K562 (cell line): ENCODE data around the gene USH2A. TPM values are rescaled to one million over a fixed set of nuclear protein-coding genes. Genes with fewer than 3 reads are reported as not detected.

ENCODE experiments used
- ATAC-seq: fragments of 200-7000 bp; cut with Tn5 transposase; 3 replicates; pipeline ENCODE4 v1.9.1; 2020; ENCODE audit warnings: moderate library complexity
- BruUV-seq: library from RNA; stranded (reverse); fragments of 400-500 nt; replicated peaks from 2 replicates; lab custom pipeline; 2021; lab: Mats Ljungman, UMichigan
- CTCF ChIA-PET: fragments of 300-600 bp; formaldehyde crosslinking; extraction: SDS; loops from one replicate; lab custom pipeline; 2021; ENCODE audit warnings: low intra/inter-chr PET ratio; lab: Yijun Ruan, JAX
- POLR2A ChIA-PET: fragments of 300-600, 350-650 bp; sonication (Branson Sonifier 250); formaldehyde crosslinking; extraction: SDS; loops from one replicate; lab custom pipeline; 2021; ENCODE audit warnings: antibody characterized with exemption, inconsistent platforms; lab: Yijun Ruan, JAX
- DNase-seq, 4 experiments: peaks; one replicate each; pipeline versions ENCODE4 v3.0.0 to v3.0.0-alpha.2; 2011 to 2018; ENCODE audit warnings: low spot score in 3 of 4, mixed read lengths in 3 of 4; ENCODE audit errors: extremely low read depth in 1 of 4
- FAIRE-seq: peaks from 2 replicates; lab custom pipeline; 2011; peaks lifted over from hg19 to GRCh38; lab: Jason Lieb, UNC
- H2AFZ ChIP-seq: 2 replicates; pipeline ENCODE4 v1.6.0; 2011; ENCODE audit warnings: low read depth, low read length, control low read depth, inconsistent platforms
- H3K27ac ChIP-seq: fragments of 200-600 bp; 3 replicates; pipeline ENCODE4 v1.8.0; 2011; ENCODE audit warnings: low read depth, mild to moderate bottlenecking, control low read depth, inconsistent platforms, low read length, moderate library complexity, mixed read lengths; ENCODE audit errors: extremely low read depth
- H3K27me3 ChIP-seq, 2 experiments: fragments of 300-600 bp in 1 of 2; 2 replicates in 1 of 2; 3 replicates in 1 of 2; pipeline versions ENCODE4 v1.6.0 to v1.8.0; 2011; ENCODE audit warnings: inconsistent platforms in 2 of 2, low read length in 2 of 2, mild to moderate bottlenecking in 1 of 2, mixed read lengths in 1 of 2, moderate library complexity in 1 of 2; ENCODE audit not compliant: control insufficient read depth in 2 of 2, insufficient read depth in 2 of 2
- H3K36me3 ChIP-seq: fragments of 300-600 bp; 3 replicates; pipeline ENCODE4 v1.8.0; 2011; ENCODE audit warnings: mild to moderate bottlenecking, low read length, inconsistent platforms; ENCODE audit not compliant: control insufficient read depth, insufficient read depth
- H3K4me1 ChIP-seq, 2 experiments: fragments of 200-600 bp in 1 of 2; replicated peaks in 1 of 2; 2 replicates in 1 of 2; 3 replicates in 1 of 2; pipeline versions ENCODE4 v1.5.1 to v1.8.0; 2011; ENCODE audit warnings: inconsistent platforms in 2 of 2, low read length in 2 of 2, mild to moderate bottlenecking in 1 of 2, mixed read lengths in 1 of 2, moderate library complexity in 1 of 2; ENCODE audit not compliant: control insufficient read depth in 2 of 2, insufficient read depth in 2 of 2
- H3K4me2 ChIP-seq: 2 replicates; pipeline ENCODE4 v1.6.1; 2011; ENCODE audit warnings: low read length, control low read depth, inconsistent platforms, mixed read lengths; ENCODE audit not compliant: insufficient read depth
- H3K4me3 ChIP-seq: fragments of 200-600 bp; sonication (generic), shearing (Covaris generic); 2 replicates; pipeline ENCODE4 v1.5.1; 2016; ENCODE audit warnings: control low read depth, inconsistent platforms
- H3K79me2 ChIP-seq: fragments of 200-600 bp; 3 replicates; pipeline ENCODE4 v1.8.0; 2011; ENCODE audit warnings: low read length, inconsistent platforms; ENCODE audit not compliant: control insufficient read depth, insufficient read depth
- H3K9ac ChIP-seq, 2 experiments: 2 replicates each; pipeline versions ENCODE4 v1.6.0 to v1.6.1; 2011; ENCODE audit warnings: low read depth in 2 of 2, low read length in 2 of 2, control low read depth in 1 of 2, inconsistent platforms in 1 of 2, mild to moderate bottlenecking in 1 of 2, mixed read lengths in 1 of 2; ENCODE audit not compliant: insufficient read depth in 1 of 2
- H3K9me1 ChIP-seq: one replicate; pipeline ENCODE4 v1.6.0; 2011; ENCODE audit warnings: inconsistent platforms, mild to moderate bottlenecking, low read length, moderate library complexity; ENCODE audit not compliant: control insufficient read depth, insufficient read depth
- H3K9me3 ChIP-seq: replicated peaks from 2 replicates; pipeline ENCODE4 v1.5.1; 2011; ENCODE audit warnings: low read depth, low read length, inconsistent platforms; ENCODE audit not compliant: control insufficient read depth, insufficient read depth
- H4K20me1 ChIP-seq: replicated peaks from 2 replicates; pipeline ENCODE4 v1.6.1; 2011; ENCODE audit warnings: low read length, inconsistent platforms, mixed read lengths; ENCODE audit not compliant: control insufficient read depth, insufficient read depth
- CEBPB ChIP-seq: fragments of 450-650 bp; IDR thresholded peaks from 2 replicates; pipeline ENCODE4 v1.6.1; 2016; ENCODE audit warnings: missing genetic modification characterization, missing compliant biosample characterization
- HDAC2 ChIP-seq: fragments of 450-650 bp; IDR thresholded peaks from 2 replicates; pipeline ENCODE4 v1.6.1; 2016; ENCODE audit warnings: mild to moderate bottlenecking
- KAT2B ChIP-seq: IDR thresholded peaks from one replicate; pipeline ENCODE4 v1.6.1; 2012; ENCODE audit warnings: low read depth, mild to moderate bottlenecking, control low read depth, inconsistent platforms, low read length, moderate library complexity
- RBM34 ChIP-seq: fragments of 200-400 bp; formaldehyde crosslinking; IDR thresholded peaks from 2 replicates; pipeline ENCODE4 v1.6.1; 2018; ENCODE audit warnings: low read length, borderline replicate concordance; ENCODE audit not compliant: insufficient read depth
- TEAD4 ChIP-seq, 2 experiments: sonication (generic) in 1 of 2; formaldehyde crosslinking in 1 of 2; IDR thresholded peaks; 2 replicates each; pipeline versions ENCODE4 v1.6.1 to v1.8.0; 2012 to 2022; ENCODE audit warnings: borderline replicate concordance in 1 of 2, inconsistent platforms in 1 of 2, low read length in 1 of 2, mild to moderate bottlenecking in 1 of 2, missing genetic modification reagents in 1 of 2
- ZNF551 ChIP-seq: fragments of 250-450 bp; sonication (Bioruptor Pico); IDR thresholded peaks from 2 replicates; pipeline ENCODE4 v1.5.0; 2021; ENCODE audit warnings: mild to moderate bottlenecking, moderate library complexity
- ZNF76 ChIP-seq: fragments of 250-450 bp; sonication (Bioruptor Pico); IDR thresholded peaks from 2 replicates; pipeline ENCODE4 v1.4.0; 2020; ENCODE audit warnings: mild to moderate bottlenecking, moderate library complexity, borderline replicate concordance
- WGBS: fragments of 100-300 bp; shearing (Covaris generic); methylation state at CpG from one replicate; pipeline ENCODE4 v1.1.6; 2016; ENCODE audit warnings: low coverage, mixed read lengths; ENCODE audit not compliant: insufficient coverage; ENCODE audit errors: missing lambda C conversion rate; 5-methylcytosine and 5-hydroxymethylcytosine counted together
- in situ Hi-C: fragments of 300-500 bp; cut with MboI; formaldehyde crosslinking; loops from 4 replicates; pipeline ENCODE4 v1.15.0; 2018; ENCODE audit warnings: inconsistent platforms, mixed read lengths
- intact Hi-C: fragments of 100-400 bp; cut with micrococcal nuclease; formaldehyde crosslinking; loops from 2 replicates; pipeline ENCODE4 v1.14.2; 2022
- polyA plus RNA-seq, 8 experiments: library from polyadenylated mRNA; depleted of rRNA in 4 of 8; stranded (reverse) in 5 of 8; unstranded in 3 of 8; fragments of >200 nt; fragmentation: Nextera tagmentation in 2 of 8; fragmentation: Illumina TruSeq in 1 of 8; extraction: Ambion mirVana in 2 of 8; extraction: Trizol in 1 of 8; gene quantifications; 2 replicates each; pipeline versions ENCODE4 v1.2.1 to v1.2.3, GENCODE V29; 2011 to 2014; ENCODE audit warnings: inconsistent platforms in 1 of 8, missing spikeins in 1 of 8
- total RNA-seq, 7 experiments: library from RNA; depleted of rRNA in 6 of 7; stranded (reverse); fragments of >200 nt in 6 of 7; fragmentation: Illumina TruSeq in 2 of 7; extraction: Trizol in 2 of 7; gene quantifications; 2 replicates each; pipeline versions ENCODE4 v1.2.1 to v1.2.3, GENCODE V29; 2011 to 2021; ENCODE audit warnings: low replicate concordance in 1 of 7
- TF ChIP-seq, protein P1 (sequence below): fragments of 450-650 bp; IDR thresholded peaks from 2 replicates; pipeline ENCODE4 v1.6.1; 2016; ENCODE audit warnings: missing biosample characterization, missing genetic modification characterization
- TF ChIP-seq, protein P2 (sequence below): fragments of 250-450 bp; sonication (Bioruptor Pico); IDR thresholded peaks from 2 replicates; pipeline ENCODE4 v1.4.0; 2020; ENCODE audit warnings: mild to moderate bottlenecking, moderate library complexity
- TF ChIP-seq, protein P3 (sequence below): fragments of 200-400 bp; formaldehyde crosslinking; IDR thresholded peaks from 2 replicates; pipeline ENCODE4 v1.6.1; 2017; ENCODE audit warnings: mild to moderate bottlenecking, low read depth, low read length, moderate library complexity

The USH2A gene
- total and polyA plus RNA-seq, 9 of the 15 experiments (the other 6 are each of a cell fraction or from before 2014, with no cell fraction given), result under 0.01 TPM; not detected in 7

DNA sequence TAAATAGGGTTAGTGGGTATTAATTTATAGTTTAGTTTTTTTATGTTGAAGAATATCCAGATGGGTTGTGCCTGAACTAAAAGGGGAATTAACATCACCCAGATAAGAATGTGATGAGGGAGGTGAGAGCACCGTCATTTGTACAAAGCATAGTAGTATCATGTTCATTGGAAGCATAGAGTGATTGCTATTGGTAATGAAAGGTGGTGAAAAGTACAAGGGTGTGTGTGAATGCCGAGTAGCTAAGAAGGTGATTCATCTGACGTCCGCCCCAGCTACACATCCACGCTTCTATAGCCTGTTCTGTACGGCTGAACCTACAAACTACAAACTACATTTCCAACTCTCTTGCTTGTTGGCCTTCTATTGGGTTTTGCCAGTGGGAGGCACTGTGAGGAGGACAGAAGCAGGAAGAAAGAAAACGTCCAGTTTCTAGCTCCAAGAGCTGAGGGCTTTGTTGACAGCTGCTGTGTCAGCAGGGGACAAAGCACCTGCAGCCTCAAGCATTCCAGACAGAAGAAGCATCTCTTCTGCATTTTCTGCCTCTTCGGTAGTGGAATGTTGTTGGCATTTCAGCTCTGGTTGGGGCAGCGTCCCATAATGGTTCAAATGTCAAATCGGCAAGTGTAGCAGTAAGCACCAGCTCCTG, 451.3 kb downstream of the USH2A start:
- FAIRE-seq (no peak), ATAC-seq (no peak)
- no peak for TF ChIP-seq ZNF76 (CRISPR knock-in tag)
- TF ChIP-seq, protein P1, sequence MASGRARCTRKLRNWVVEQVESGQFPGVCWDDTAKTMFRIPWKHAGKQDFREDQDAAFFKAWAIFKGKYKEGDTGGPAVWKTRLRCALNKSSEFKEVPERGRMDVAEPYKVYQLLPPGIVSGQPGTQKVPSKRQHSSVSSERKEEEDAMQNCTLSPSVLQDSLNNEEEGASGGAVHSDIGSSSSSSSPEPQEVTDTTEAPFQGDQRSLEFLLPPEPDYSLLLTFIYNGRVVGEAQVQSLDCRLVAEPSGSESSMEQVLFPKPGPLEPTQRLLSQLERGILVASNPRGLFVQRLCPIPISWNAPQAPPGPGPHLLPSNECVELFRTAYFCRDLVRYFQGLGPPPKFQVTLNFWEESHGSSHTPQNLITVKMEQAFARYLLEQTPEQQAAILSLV (tag), result no peak
- no peak for TF ChIP-seq RBM34
- no peak for TF ChIP-seq CEBPB (tag)
- no peak for TF ChIP-seq ZNF551 (CRISPR knock-in tag)
- TF ChIP-seq, protein P2, sequence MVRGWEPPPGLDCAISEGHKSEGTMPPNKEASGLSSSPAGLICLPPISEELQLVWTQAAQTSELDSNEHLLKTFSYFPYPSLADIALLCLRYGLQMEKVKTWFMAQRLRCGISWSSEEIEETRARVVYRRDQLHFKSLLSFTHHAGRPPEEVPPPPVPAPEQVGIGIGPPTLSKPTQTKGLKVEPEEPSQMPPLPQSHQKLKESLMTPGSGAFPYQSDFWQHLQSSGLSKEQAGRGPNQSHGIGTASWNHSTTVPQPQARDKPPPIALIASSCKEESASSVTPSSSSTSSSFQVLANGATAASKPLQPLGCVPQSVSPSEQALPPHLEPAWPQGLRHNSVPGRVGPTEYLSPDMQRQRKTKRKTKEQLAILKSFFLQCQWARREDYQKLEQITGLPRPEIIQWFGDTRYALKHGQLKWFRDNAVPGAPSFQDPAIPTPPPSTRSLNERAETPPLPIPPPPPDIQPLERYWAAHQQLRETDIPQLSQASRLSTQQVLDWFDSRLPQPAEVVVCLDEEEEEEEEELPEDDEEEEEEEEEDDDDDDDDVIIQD, result no peak
- TF ChIP-seq KAT2B, result no peak
- TF ChIP-seq HDAC2, result no peak
- TF ChIP-seq TEAD4 (IDR thresholded peaks at IDR 0.05; ENCODE audit: low read length), result no peak
- TF ChIP-seq TEAD4 (CRISPR knock-in tag; IDR thresholded peaks at IDR 0.05; ENCODE audit: borderline replicate concordance), result no peak
- TF ChIP-seq, protein P3, sequence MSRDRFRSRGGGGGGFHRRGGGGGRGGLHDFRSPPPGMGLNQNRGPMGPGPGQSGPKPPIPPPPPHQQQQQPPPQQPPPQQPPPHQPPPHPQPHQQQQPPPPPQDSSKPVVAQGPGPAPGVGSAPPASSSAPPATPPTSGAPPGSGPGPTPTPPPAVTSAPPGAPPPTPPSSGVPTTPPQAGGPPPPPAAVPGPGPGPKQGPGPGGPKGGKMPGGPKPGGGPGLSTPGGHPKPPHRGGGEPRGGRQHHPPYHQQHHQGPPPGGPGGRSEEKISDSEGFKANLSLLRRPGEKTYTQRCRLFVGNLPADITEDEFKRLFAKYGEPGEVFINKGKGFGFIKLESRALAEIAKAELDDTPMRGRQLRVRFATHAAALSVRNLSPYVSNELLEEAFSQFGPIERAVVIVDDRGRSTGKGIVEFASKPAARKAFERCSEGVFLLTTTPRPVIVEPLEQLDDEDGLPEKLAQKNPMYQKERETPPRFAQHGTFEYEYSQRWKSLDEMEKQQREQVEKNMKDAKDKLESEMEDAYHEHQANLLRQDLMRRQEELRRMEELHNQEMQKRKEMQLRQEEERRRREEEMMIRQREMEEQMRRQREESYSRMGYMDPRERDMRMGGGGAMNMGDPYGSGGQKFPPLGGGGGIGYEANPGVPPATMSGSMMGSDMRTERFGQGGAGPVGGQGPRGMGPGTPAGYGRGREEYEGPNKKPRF, result no peak

More for the DNA sequence above, 451.3 kb downstream of the USH2A start:
- no peaks in the 10 kb centered on the region for H4K20me1 ChIP-seq
- intact Hi-C loops (no loop called here), in situ Hi-C loops (no loop called here)
- no peak overlapping the region for H2AFZ ChIP-seq
- no peaks in the 10 kb centered on the region for H3K79me2 ChIP-seq
- no peak overlapping the region for H3K4me3 ChIP-seq
- CTCF ChIA-PET, result no interaction called here
- under 1% methylated on average over 10 of the region's 10 CpGs for WGBS
- no peaks in the 10 kb centered on the region for H3K9me1 ChIP-seq
- H3K9ac ChIP-seq, result no peak overlapping the region
- BruUV-seq, result no TSS peak
- no peak overlapping the region for H3K4me2 ChIP-seq
- no peak for DNase-seq
- H3K27me3 ChIP-seq, result no peaks in the 10 kb centered on the region
- H3K27ac ChIP-seq, result no peak overlapping the region
- no peaks in the 10 kb centered on the region for H3K36me3 ChIP-seq
- no peaks in the 10 kb centered on the region for H3K9me3 ChIP-seq
- no peaks in the 10 kb centered on the region for H3K4me1 ChIP-seq
- POLR2A ChIA-PET, result no interaction called here
